Measurements from ENCODE around the gene ARF1. TPM values are rescaled to one million over a fixed set of nuclear protein-coding genes. Genes with fewer than 3 reads are reported as not detected.

Gene ARF1
- total RNA-seq, 1 experiment from 2014 or later: 107 TPM

- H3K4me3 ChIP-seq (ENCODE audit: low read length): no peak overlapping the region
- H3K27me3 ChIP-seq (ENCODE audit: low read length): no peaks in the 10 kb centered on the region
- no peaks in the 10 kb centered on the region for H3K4me1 ChIP-seq (ENCODE audit: low read length)
- no peaks in the 10 kb centered on the region for H3K79me2 ChIP-seq (ENCODE audit: low read length)
- no peak for DNase-seq
- H3K9me3 ChIP-seq (ENCODE audit: low read length): no peaks in the 10 kb centered on the region
- H3K4me2 ChIP-seq (ENCODE audit: low read depth, low read length, poor library complexity, severe bottlenecking): no peak overlapping the region
- no peak overlapping the region for H3K27ac ChIP-seq (ENCODE audit: low read length)
- no peak overlapping the region for H2AFZ ChIP-seq (ENCODE audit: low read length)
- no peaks in the 10 kb centered on the region for H3K36me3 ChIP-seq (ENCODE audit: insufficient read depth, low read length)
- H3K9ac ChIP-seq (ENCODE audit: low read length): no peak overlapping the region
- H4K20me1 ChIP-seq (ENCODE audit: insufficient read depth, low read depth, low read length): peaks cover 6% of the 10 kb centered on the region; the same call in 1 of the 2 replicates
- H3K9me2 ChIP-seq (replicated peaks; ENCODE audit: insufficient read depth, low read length): no peaks in the 10 kb centered on the region
Measured at GRCh38 chr1:228071839-228072657, 10.5 kb upstream of the ARF1 start.

- H3K27ac ChIP-seq (ENCODE audit: low read length): no peak overlapping the region
- H3K79me2 ChIP-seq (ENCODE audit: low read length): no peaks in the 10 kb centered on the region
- H3K9ac ChIP-seq (ENCODE audit: low read length): no peak overlapping the region
Measured at GRCh38 chr1:228072658-228073043, 9.9 kb upstream of the ARF1 start.

GRCh38 chr1:228073061-228073856, 9.2 kb upstream of the ARF1 start:
- no peak for DNase-seq
- Histone ChIP-seq H3K9me2 (replicated peaks; ENCODE audit: insufficient read depth, low read length) (no peaks in the 10 kb centered on the region), H3K9me3 (ENCODE audit: low read length) (no peaks in the 10 kb centered on the region), H3K79me2 (ENCODE audit: low read length) (no peaks in the 10 kb centered on the region), H3K9ac (ENCODE audit: low read length) (no peak overlapping the region), H3K27ac (ENCODE audit: low read length) (no peak overlapping the region), H3K4me3 (ENCODE audit: low read length) (no peak overlapping the region), H4K20me1 (ENCODE audit: insufficient read depth, low read depth, low read length) (peaks cover 12% of the 10 kb centered on the region; the same call in 1 of the 2 replicates), H3K27me3 (ENCODE audit: low read length) (no peaks in the 10 kb centered on the region), H2AFZ (ENCODE audit: low read length) (no peak overlapping the region), H3K36me3 (ENCODE audit: insufficient read depth, low read length) (no peaks in the 10 kb centered on the region), H3K4me1 (ENCODE audit: low read length) (no peaks in the 10 kb centered on the region), H3K4me2 (ENCODE audit: low read depth, low read length, poor library complexity, severe bottlenecking) (no peak overlapping the region)

More at GRCh38 chr1:228072658-228073043, 9.9 kb upstream of the ARF1 start:
- H4K20me1 ChIP-seq (ENCODE audit: insufficient read depth, low read depth, low read length): peaks cover 12% of the 10 kb centered on the region; the same call in 1 of the 2 replicates
- H3K4me1 ChIP-seq (ENCODE audit: low read length): no peaks in the 10 kb centered on the region
- no peaks in the 10 kb centered on the region for H3K9me2 ChIP-seq (replicated peaks; ENCODE audit: insufficient read depth, low read length)
- H3K27me3 ChIP-seq (ENCODE audit: low read length): no peaks in the 10 kb centered on the region
- H2AFZ ChIP-seq (ENCODE audit: low read length): no peak overlapping the region
- H3K4me2 ChIP-seq (ENCODE audit: low read depth, low read length, poor library complexity, severe bottlenecking): no peak overlapping the region
- H3K9me3 ChIP-seq (ENCODE audit: low read length): no peaks in the 10 kb centered on the region
- DNase-seq: no peak
- H3K36me3 ChIP-seq (ENCODE audit: insufficient read depth, low read length): no peaks in the 10 kb centered on the region
- H3K4me3 ChIP-seq (ENCODE audit: low read length): no peak overlapping the region

GRCh38 chr1:228073857-228074545, 8.5 kb upstream of the ARF1 start:
- Histone ChIP-seq H3K4me1 (ENCODE audit: low read length) (no peaks in the 10 kb centered on the region), H3K36me3 (ENCODE audit: insufficient read depth, low read length) (no peaks in the 10 kb centered on the region), H3K27ac (ENCODE audit: low read length) (no peak overlapping the region), H3K79me2 (ENCODE audit: low read length) (no peaks in the 10 kb centered on the region), H3K9ac (ENCODE audit: low read length) (no peak overlapping the region), H3K27me3 (ENCODE audit: low read length) (no peaks in the 10 kb centered on the region), H3K4me2 (ENCODE audit: low read depth, low read length, poor library complexity, severe bottlenecking) (no peak overlapping the region), H2AFZ (ENCODE audit: low read length) (no peak overlapping the region), H4K20me1 (ENCODE audit: insufficient read depth, low read depth, low read length) (peaks cover 12% of the 10 kb centered on the region; the same call in 1 of the 2 replicates), H3K9me3 (ENCODE audit: low read length) (no peaks in the 10 kb centered on the region), H3K9me2 (replicated peaks; ENCODE audit: insufficient read depth, low read length) (no peaks in the 10 kb centered on the region), H3K4me3 (ENCODE audit: low read length) (no peak overlapping the region)
- DNase-seq: peak; percentile 79

- no peak for DNase-seq
- no peaks in the 10 kb centered on the region for H3K9me3 ChIP-seq (ENCODE audit: low read length)
- H3K27ac ChIP-seq (ENCODE audit: low read length): no peak overlapping the region
- no peak overlapping the region for H2AFZ ChIP-seq (ENCODE audit: low read length)
- H3K36me3 ChIP-seq (ENCODE audit: insufficient read depth, low read length): no peaks in the 10 kb centered on the region
- H3K4me1 ChIP-seq (ENCODE audit: low read length): no peaks in the 10 kb centered on the region
- no peak overlapping the region for H3K4me2 ChIP-seq (ENCODE audit: low read depth, low read length, poor library complexity, severe bottlenecking)
- no peak overlapping the region for H3K9ac ChIP-seq (ENCODE audit: low read length)
- no peaks in the 10 kb centered on the region for H3K27me3 ChIP-seq (ENCODE audit: low read length)
- no peaks in the 10 kb centered on the region for H3K9me2 ChIP-seq (replicated peaks; ENCODE audit: insufficient read depth, low read length)
- H3K4me3 ChIP-seq (ENCODE audit: low read length): no peak overlapping the region
- peaks cover 12% of the 10 kb centered on the region; the same call in 1 of the 2 replicates for H4K20me1 ChIP-seq (ENCODE audit: insufficient read depth, low read depth, low read length)
- no peaks in the 10 kb centered on the region for H3K79me2 ChIP-seq (ENCODE audit: low read length)
Measured at GRCh38 chr1:228074954-228075730, 7.4 kb upstream of the ARF1 start.

GRCh38 chr1:228075801-228076271, 6.7 kb upstream of the ARF1 start:
- H3K4me2 ChIP-seq (ENCODE audit: low read depth, low read length, poor library complexity, severe bottlenecking): no peak overlapping the region
- no peak overlapping the region for H3K4me3 ChIP-seq (ENCODE audit: low read length)
- DNase-seq: no peak
- no peak overlapping the region for H3K27ac ChIP-seq (ENCODE audit: low read length)
- H2AFZ ChIP-seq (ENCODE audit: low read length): no peak overlapping the region
- no peaks in the 10 kb centered on the region for H3K79me2 ChIP-seq (ENCODE audit: low read length)
- no peaks in the 10 kb centered on the region for H3K4me1 ChIP-seq (ENCODE audit: low read length)
- no peaks in the 10 kb centered on the region for H3K9me3 ChIP-seq (ENCODE audit: low read length)
- no peaks in the 10 kb centered on the region for H3K36me3 ChIP-seq (ENCODE audit: insufficient read depth, low read length)
- no peaks in the 10 kb centered on the region for H3K9me2 ChIP-seq (replicated peaks; ENCODE audit: insufficient read depth, low read length)
- H3K9ac ChIP-seq (ENCODE audit: low read length): no peak overlapping the region
- H4K20me1 ChIP-seq (ENCODE audit: insufficient read depth, low read depth, low read length): peaks cover 12% of the 10 kb centered on the region; the same call in 1 of the 2 replicates
- no peaks in the 10 kb centered on the region for H3K27me3 ChIP-seq (ENCODE audit: low read length)

GRCh38 chr1:228076796-228077430, 5.6 kb upstream of the ARF1 start:
- Histone ChIP-seq H3K9me3 (ENCODE audit: low read length) (no peaks in the 10 kb centered on the region), H3K4me3 (ENCODE audit: low read length) (no peak overlapping the region), H3K79me2 (ENCODE audit: low read length) (peaks cover 8% of the 10 kb centered on the region), H3K9me2 (replicated peaks; ENCODE audit: insufficient read depth, low read length) (no peaks in the 10 kb centered on the region), H3K27ac (ENCODE audit: low read length) (no peak overlapping the region), H4K20me1 (ENCODE audit: insufficient read depth, low read depth, low read length) (peaks cover 12% of the 10 kb centered on the region; the same call in 1 of the 2 replicates), H3K9ac (ENCODE audit: low read length) (no peak overlapping the region), H2AFZ (ENCODE audit: low read length) (no peak overlapping the region), H3K27me3 (ENCODE audit: low read length) (no peaks in the 10 kb centered on the region), H3K4me1 (ENCODE audit: low read length) (peaks cover 8% of the 10 kb centered on the region), H3K4me2 (ENCODE audit: low read depth, low read length, poor library complexity, severe bottlenecking) (no peak overlapping the region), H3K36me3 (ENCODE audit: insufficient read depth, low read length) (no peaks in the 10 kb centered on the region)
- DNase-seq: no peak
